AG04449 (cell line): Measurements from ENCODE around the gene FOXK2.

Source experiments
- CTCF ChIA-PET: fragments of 350-600 bp; formaldehyde crosslinking; extraction: SDS; loops from one replicate; lab custom pipeline; 2021; ENCODE audit warnings: antibody characterized with exemption; lab: Yijun Ruan, JAX
- POLR2A ChIA-PET: fragments of 400-600, 350-600 bp; formaldehyde crosslinking; extraction: SDS; loops from one replicate; lab custom pipeline; 2020; ENCODE audit warnings: antibody characterized with exemption, inconsistent platforms; lab: Yijun Ruan, JAX
- DNase-seq: peaks from one replicate; pipeline ENCODE4 v3.0.0-alpha.2; 2010; ENCODE audit warnings: low read depth, low spot score
- H3K4me3 ChIP-seq: 2 replicates; pipeline ENCODE4 v1.5.1; 2011; ENCODE audit warnings: low read depth, mild to moderate bottlenecking, control low read depth, low read length
- CTCF ChIP-seq: IDR thresholded peaks from one replicate; pipeline ENCODE4 v1.5.1; 2011; ENCODE audit warnings: mild to moderate bottlenecking, moderate library complexity, low read length, control low read depth, inconsistent platforms; ENCODE audit not compliant: insufficient read depth; ENCODE audit errors: missing control alignments

Gene FOXK2

GRCh38 chr17:82479602-82480001, 39.9 kb upstream of the FOXK2 start:
- no peak for TF ChIP-seq CTCF
- CTCF ChIA-PET: interaction anchor here (0.6 to 1.5 kb wide), 4 partner anchors 8 to 72 kb away, joined by 3 to 5 read pairs (median 4); no protein-coding TSS in a partner anchor
- POLR2A ChIA-PET: no interaction called here
- no peak overlapping the region for H3K4me3 ChIP-seq
- no peak for DNase-seq

DNA sequence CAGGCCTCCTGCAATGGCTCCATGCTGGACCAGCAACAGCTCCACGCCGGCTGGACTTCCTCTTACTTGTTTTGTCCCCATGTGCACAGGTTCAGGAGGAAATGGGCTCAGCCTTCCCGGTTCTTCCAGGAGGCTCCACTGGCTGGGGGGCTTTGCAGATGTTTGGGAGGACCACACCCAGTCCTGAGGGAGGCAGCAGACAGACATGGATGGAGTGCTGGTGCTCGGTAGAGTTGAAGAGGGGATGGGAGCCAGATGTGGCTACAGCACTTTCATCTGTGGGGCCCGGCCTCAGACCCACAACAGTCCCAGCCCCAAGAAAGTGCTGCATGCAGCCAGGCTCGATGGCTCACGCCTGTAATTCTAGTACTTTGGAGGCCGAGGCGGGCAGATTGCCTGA, 39.2 kb upstream of the FOXK2 start:
- no peak for DNase-seq
- CTCF ChIA-PET: interaction anchor here (0.6 to 1.4 kb wide), 4 partner anchors 14 to 71 kb away, joined by 3 to 5 read pairs (median 3); no protein-coding TSS in a partner anchor
- no peak for TF ChIP-seq CTCF
- H3K4me3 ChIP-seq: no peak overlapping the region
- POLR2A ChIA-PET: no interaction called here

DNA sequence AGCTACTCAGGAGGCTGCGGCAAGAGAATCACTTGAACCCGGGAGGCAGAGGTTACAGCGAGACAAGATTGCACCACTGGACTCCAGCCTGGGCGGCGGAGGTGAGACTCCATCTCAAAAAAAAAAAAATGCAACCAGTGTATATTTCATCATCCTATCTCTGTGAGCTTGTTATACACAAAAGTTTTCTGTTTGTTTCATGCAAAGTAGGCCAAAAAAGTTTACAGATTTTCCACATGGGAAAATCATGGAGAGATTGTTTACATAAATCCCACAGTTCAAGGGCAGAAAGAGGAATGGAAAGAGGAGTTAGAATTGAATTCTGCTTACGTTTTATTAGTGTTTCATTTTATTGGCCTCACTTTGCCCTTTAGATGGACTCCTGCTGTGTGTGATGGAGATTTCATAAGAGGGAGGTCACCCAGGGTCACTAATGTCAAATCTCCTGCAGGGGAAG, 36.3 kb upstream of the FOXK2 start:
- ChIA-PET POLR2A (no interaction called here), CTCF (interaction anchor here (0.7 kb wide), 1 partner anchor 11 kb away, joined by 3 read pairs; no protein-coding TSS in a partner anchor)
- no peak for TF ChIP-seq CTCF
- no peak for DNase-seq
- no peak overlapping the region for H3K4me3 ChIP-seq

DNA sequence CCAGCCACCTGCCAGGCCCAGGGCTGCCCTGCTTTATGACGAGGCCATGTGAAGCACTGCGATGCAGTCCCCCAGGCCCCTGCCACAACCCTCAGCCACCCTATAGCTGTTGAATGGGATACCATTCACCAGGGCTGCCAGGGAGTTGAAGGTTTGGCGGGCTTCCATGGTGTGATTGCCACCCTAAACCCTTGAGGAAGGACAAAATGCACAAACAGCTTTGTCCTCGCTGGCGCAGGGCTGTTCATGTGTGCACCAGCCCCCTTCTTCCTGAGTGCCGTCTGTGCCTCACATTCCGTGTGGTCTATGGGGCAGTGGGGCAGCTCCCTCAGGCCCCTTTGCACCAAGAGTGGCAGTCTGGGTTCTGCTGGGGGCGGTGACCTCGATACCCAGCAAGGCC, 35.7 kb upstream of the FOXK2 start:
- no peak for TF ChIP-seq CTCF
- DNase-seq: no peak
- ChIA-PET CTCF (no interaction called here), POLR2A (no interaction called here)
- no peak overlapping the region for H3K4me3 ChIP-seq

GRCh38 chr17:82486231-82487094, 33.1 kb upstream of the FOXK2 start:
- DNase-seq: no peak
- no peak overlapping the region for H3K4me3 ChIP-seq
- POLR2A ChIA-PET: no interaction called here
- CTCF ChIA-PET: no interaction called here
- TF ChIP-seq CTCF: no peak

GRCh38 chr17:82487910-82488309, 31.6 kb upstream of the FOXK2 start:
- no peak for DNase-seq
- no peak overlapping the region for H3K4me3 ChIP-seq
- TF ChIP-seq CTCF: no peak
- ChIA-PET CTCF (interaction anchor here (1.5 to 1.6 kb wide), 2 partner anchors 9 to 66 kb away, joined by 5 to 9 read pairs; no protein-coding TSS in a partner anchor), POLR2A (no interaction called here)
